T-helper 1 cell treated with Interleukin-12 subunit alpha and Interleukin-12 subunit beta and Interleukin-4 antibody, amounts not matched to agents 30 ng/mL and 1 ng/mL, for 36 hours (primary cell): ENCODE measurements around the gene PPP3R2. TPM values are rescaled to one million over a fixed set of nuclear protein-coding genes. Genes with fewer than 3 reads are reported as not detected.

Experiments used
- intact Hi-C: fragments of 100-400 bp; cut with micrococcal nuclease; formaldehyde crosslinking; loops from one replicate; pipeline ENCODE4 v1.15.1; 2024
- total RNA-seq: library from RNA; stranded (reverse); gene quantifications from 2 replicates; pipeline ENCODE4 v1.2.3, GENCODE V29; 2022

PPP3R2 gene, protein sequence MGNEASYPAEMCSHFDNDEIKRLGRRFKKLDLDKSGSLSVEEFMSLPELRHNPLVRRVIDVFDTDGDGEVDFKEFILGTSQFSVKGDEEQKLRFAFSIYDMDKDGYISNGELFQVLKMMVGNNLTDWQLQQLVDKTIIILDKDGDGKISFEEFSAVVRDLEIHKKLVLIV
- not detected in 2 replicates for total RNA-seq

DNA sequence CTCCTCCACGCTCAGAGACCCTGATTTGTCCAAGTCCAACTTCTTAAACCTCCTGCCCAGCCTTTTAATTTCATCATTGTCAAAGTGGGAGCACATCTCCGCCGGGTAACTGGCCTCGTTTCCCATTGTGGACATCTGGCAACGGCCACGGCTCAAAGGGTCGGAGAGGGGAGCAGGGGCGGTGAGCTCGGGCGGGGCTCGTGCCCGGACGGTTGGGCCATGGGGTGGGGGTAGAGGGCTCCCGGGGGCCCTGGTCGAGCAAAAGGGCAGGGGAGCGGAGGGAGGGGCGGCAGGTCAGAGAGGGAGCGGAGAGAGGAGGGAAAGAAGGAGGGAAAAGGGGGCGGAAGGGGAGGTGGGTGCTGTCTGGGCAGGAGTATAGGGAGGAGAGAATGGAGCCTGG is at the start of gene PPP3R2:
Gene PPP3R2, minus strand, starts transcription at position 174 of the 400 bp plus-strand sequence. Its CDS starts 48 bp downstream, at position 126.
- intact Hi-C loops: no loop called here

DNA sequence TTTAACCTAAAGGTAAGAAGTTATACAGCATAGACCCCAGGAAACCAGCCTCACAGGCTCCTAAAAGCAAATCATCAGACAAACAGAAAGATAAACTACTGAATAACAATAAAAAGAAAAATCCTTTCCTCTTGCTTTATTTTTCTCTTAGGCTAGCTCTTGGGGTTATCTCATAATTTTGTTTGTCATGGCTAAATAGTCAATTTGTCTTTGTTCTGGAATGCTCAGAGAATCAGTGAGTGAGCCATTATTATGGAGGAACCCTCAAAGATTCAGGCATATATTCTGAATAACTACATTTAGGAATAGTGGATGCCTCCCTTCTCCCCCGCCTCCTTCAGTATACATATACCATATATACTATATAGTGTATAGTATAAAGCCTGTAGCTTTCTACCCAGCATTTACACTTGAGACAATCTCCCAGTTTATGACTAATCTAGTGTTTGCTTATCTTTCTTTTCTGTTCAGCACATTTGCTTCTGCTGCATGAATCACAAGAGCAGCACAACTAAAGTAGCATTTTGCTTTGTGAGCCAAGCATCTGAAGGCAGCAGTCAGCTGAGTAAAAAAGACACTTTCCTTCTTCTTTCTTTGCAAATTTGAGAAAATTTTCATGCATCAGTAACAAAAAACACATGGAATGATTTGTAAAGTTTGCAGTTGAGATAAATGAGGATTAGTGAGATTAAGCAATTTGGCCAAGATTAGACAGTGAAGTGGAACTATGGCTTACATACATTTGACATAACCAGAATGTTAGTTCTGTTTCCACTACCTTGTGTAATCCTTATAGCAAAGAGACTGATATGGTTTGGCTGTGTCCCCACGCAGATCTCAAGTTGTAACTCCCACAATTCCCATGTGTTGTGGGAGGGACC is 45.3 kb upstream of the PPP3R2 start:
- intact Hi-C loops: no loop called here

DNA sequence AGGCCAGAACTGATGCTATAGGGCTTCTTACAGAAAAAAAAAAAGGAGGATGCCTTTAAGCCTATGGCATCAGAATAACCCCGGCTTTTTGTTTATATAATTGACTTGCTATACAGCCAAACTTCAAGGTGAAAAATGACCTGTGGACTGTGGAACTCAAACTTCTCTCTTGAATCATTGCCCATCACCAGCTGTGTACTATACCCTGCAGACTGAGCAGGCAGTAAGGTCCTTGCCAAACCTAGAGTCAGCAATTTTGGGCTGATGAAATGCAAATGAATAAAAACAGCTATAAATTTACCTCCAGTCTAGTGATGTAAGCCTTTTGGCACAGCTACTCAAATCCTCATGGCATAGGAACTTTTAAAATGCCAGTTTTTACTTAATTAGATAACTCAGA is 44.5 kb upstream of the PPP3R2 start:
- intact Hi-C loops: no loop called here

DNA sequence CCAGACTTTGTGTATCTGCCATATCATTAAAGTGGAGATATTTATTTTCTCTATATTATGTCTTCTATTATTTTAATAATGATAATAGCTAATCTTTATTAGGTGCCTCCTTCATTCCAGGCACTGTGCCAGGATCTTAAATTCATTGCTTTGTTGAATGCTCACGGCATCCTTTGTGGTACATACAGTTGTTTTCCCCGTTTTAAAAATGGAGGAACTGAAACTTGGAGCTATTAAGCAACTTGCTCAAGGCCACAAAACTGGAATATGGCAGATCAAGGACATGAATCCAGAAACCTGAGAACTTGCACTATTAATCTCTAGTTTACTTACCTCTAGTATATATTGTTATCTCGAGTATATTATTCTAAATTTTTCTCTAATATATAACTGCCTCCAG is 41.5 kb upstream of the PPP3R2 start:
- intact Hi-C loops: no loop called here

DNA sequence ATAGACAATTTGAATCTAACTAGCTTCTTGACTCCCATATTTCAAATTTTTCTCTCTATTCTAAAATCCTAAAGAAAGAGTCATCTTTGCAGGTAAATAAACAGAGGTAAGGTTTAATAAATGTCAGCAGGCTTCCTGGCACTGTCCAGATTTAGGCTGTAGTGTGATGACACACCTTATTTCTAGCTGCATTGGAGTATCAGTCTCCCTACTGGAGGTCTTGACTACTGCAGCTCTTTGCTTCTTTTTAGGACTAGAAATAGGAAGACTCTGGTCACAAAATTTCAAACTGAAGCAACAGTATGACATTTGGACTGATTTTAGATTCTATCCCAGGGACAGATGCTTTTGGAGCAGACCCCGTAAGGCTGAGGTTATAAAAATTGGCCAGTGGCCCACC is 40.7 kb upstream of the PPP3R2 start:
- intact Hi-C loops: no loop called here

DNA sequence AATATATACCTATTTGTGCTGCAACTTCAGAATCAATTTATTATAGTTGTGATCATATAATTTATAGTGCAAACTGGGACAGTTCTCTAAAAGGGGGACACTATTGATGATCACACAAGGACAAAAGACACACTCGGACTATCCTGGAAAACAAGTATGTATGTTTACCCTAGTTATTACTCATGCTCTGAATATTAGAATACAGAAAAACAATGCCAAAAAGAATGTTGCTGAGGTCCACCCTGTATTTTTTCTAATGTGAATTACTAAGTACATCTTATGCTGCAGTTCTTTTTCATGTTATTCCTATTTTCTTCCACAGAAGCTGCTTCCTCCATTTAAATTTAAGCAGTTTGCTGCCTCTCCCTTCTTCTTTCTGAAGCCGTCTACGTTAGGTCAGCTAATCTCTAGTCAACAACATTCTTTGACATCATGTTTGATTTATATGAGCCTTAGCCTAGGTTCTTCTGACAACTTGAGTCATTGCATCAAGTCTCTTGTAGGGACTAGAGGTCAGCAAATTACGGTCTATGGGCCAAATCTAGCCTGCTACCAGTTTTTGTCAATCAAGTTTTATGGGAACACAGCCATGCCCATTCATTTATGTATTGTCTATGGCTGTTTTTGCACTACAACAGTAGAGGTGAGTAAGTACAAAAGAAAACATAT is 40.1 kb upstream of the PPP3R2 start:
- intact Hi-C loops: no loop called here

DNA sequence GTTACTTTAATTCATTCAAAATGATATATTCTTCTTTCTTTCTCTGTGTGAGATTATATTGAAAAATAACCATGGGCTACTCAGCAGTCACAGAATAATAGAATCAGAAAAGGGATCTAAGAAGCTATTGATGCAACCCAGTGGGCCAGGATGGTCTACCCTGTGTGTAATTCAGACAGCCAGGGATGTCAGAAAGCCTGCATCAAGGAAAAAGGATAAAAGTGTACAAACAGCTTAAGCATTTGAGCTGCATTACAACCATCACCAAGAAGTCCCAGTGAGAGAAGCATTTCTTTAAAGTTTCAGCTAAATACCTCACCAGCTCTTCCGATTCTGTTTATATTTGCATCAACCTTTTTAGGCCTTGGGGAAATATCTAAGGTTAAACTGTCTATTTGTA is 37.8 kb upstream of the PPP3R2 start:
- intact Hi-C loops: no loop called here

DNA sequence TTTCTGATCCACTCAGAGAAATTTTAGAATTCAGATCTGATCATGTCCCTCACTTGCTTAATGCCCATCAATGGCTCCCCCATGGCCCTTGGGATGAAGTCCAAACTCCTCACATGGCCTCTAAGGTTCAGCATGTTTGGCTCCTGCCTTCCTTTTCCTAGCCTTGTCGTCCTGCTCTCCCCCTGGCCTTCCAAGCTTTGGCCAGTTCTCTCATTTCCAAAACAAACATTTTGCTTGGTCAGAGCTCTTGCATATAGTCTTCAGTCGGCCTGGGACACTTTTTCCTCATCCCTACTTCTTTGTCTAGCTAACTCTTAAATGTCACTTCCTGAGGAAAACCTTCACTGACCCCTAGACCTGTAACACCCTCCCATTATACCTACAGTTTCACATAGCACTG is 37.1 kb upstream of the PPP3R2 start:
- intact Hi-C loops: no loop called here

DNA sequence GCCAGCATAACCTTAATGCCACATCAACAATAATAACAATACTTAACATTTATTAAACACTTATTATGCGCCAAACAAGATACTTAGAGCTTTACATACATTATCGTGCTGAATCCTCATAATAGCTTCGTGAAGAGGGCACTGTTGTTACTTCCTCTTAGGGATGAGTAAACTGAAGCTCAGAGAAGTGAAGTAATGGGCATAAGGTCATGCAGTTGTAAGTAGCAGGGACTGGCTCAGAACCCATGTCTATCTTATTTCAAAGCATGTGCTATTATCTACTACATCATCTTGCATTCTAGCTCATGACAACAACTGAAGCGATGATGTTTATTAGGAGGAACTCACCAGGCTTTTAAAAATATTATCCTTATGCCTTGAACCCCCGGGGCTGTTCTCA is 34.9 kb upstream of the PPP3R2 start:
- intact Hi-C loops: no loop called here

DNA sequence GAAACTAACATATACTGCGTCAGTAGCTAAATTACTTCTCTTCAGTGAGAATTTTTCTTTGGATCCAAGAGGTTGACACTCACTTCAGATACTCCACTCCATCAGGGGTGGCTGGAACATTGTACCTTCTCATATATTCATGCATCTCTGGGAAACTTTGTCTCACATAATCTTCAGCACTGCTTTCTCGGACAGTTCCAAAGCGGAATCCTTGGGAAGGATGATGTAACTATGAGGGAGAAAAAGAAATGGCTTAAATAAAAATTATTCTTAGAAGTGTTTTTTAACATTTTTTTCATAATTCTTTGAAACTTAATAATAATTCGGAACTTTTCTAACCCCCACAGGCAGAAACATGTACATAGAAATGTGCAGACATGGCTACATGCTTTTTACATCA is 33.4 kb upstream of the PPP3R2 start:
- intact Hi-C loops: no loop called here

DNA sequence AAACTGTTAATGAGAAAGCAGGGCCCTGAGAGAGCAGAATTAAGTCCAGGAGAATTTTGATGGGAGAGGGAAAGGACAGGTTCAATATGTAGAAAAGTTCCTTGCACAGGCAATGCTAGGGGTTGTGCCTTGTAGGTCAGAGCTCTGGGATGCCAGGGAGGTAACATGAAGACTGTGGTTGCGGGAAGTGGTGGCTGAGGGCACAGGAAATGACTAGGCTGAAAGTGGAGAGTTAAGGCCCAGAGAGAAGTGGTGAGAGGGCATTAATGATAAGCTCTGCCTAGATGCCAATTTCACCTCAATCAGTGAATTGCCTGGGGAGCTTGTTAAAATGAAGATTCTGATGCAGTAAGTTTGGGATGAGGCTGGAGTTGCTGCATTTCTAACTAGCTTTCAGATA is 31.5 kb upstream of the PPP3R2 start:
- intact Hi-C loops: no loop called here

DNA sequence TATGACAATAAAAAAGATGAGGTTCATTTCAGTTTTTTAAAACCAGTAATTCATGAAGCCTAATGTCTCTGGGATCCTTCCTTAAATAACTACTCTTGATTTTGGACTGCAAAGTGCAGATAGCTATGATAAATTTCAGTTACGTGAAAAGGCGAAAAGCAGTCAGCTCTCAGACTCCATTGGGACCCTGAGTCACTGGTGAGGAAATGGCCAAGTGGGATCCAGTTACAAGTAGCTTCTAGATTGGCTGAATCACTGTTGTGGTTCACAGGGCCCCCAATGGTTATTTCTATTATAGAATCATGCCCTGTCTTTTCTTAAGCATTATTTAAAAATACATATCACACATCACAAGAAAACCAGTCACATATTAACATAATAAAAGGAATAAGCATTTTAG is 31.1 kb upstream of the PPP3R2 start:
- intact Hi-C loops: no loop called here

DNA sequence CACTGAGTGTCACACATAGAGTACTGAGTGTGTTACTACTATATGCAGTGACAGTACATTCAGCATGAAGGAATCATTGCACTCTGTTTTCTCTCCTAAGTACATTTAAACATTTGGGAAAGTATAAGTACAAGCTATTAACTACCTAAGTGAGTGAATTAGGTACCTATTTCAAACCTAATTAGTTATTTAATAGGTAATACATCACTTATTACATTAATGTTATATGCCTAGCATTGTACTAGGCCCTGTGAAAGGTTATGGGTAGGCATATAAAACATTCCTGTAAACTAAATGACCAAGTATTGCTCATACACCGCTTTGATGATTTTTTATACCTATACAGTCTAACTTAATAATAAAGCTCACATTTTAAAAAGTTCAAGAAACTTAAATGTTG is 25.7 kb upstream of the PPP3R2 start:
- intact Hi-C loops: no loop called here

DNA sequence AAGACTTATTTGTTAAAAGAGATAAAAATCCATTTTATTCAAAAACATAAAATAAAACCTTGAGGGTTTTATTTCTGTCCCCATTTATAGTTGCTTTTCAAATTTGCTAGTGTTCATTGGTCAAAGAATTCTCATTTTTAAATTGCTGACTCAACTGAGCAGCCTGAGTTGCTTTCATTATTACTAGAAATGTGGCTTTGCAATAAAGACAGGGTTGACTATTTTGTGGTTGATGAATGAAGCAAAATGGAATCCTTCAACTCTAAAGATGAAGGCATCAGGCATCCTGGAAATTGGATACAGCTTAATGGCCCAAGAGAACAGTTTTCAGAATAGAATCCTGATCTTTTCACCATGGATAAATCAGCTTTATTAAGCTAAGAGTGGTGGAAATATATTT is 23.9 kb upstream of the PPP3R2 start:
- intact Hi-C loops: no loop called here

DNA sequence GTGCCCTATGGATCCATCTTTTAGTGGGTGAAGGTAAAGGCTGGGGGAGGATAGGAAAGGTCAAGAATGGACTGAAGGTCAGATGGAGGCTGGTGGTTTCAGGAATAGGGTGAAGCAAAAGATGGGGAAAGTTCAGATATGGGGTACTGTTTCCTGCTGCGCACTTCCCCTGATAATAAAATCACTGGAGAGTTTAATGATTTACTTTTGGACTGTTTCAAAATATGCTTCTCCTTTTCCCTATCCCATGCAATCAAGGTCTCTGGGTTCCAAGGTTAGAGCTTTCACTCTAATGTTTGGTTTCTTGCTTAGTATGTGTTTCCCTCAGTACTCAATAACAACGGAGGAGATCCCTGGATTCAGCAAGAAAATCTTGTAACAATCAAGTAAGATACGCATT is 10.8 kb upstream of the PPP3R2 start:
- intact Hi-C loops: no loop called here

DNA sequence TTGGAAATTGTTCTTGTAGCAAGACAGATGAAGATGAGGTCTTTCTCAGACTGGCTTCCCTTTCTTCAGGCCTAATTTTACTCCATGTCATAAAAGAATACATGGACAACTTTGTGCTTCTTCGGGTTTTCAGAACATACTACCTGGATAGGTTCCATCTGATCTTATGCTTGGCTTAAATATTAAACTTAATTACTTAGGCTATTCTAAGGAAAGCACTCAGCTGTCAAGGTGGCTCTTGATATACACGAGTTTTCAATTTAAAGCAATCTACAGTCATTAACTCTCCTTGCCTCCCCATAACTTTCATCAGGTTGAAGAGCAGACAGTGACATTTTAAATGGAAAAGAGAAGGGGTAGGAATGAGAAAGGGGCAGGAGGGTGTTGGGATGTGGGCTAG is 9.5 kb upstream of the PPP3R2 start:
- intact Hi-C loops: no loop called here

DNA sequence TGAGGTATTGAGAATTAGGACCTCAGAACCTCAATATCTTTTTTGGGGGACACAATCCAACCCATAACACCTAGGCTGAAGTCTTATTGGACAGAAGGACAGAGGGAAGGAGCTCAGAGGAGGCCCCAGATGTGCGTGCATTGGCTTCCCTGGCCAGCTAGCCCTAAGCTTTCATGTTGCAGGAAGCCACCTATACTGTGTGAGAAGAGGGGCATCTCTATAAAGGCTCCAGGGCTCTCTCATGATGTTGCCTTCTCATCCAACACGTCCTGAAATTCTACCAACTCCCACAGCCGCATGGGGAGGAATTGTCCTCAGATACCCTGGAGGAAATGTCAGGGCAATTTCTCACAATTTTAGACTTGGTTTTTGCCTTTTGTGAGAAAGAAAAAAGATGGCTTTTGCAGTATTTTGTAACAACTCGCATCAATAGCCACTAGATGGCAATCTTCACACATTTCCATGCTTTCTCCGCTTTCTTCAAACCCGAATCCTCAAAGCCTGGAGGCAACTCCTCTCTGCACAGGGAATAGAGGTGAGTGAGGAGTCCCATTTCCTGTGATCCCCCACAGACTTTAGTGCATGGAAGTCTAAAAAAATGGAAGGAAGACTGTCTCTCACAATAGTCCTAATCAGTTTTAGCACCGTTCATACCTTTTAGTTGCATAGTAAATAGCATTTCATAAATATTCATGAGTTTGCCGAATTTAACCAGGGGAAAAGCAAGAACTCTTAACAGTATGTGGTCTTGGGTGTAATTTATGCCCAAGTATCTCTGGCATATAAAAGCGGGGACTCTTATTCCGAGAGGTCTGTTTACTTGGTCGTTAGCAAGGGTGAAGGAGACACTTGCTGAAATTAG is 7.4 kb upstream of the PPP3R2 start:
- intact Hi-C loops: loop anchor here (1.0 kb wide), 1 partner anchor 126 kb away; no protein-coding TSS in a partner anchor

DNA sequence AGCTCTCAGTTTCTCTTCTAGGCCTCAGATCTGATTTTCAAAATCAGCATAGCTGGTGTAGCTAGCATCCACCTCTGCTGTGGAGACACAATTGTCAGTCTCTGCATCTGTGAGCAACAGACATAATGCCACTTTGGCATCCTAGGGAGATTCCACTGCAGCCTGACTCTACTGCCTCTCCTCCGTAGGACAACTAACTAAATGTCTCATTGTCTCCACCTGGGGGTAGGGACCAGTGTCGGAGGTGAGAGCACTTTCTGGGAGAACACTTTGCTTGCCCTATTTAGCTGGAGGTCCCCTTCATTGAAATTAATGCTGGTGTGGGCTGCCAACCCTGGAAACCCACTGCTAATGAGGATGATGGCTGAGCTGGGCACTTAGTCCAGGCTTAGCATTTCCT is 1.4 kb downstream of the PPP3R2 start:
- intact Hi-C loops: no loop called here

DNA sequence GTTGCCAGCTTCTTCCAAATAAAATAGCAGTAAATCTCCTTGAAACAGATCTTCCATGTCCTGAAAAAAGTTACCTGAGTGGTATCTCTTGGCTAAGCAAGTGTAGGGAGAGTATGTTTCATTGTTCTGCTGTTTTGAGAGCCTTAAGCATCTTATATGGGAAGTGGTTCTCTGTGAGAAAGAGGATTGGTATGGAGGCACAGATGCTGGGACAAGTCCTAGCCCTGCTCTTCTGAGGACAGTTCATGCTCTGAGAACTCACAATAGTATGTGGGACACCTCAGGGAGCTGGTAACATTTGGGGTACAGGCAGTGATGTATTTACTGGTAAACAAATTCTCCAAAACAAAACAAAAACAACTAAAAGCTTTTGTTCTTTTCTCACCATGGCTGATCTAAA is 2.0 kb downstream of the PPP3R2 start:
- intact Hi-C loops: no loop called here

DNA sequence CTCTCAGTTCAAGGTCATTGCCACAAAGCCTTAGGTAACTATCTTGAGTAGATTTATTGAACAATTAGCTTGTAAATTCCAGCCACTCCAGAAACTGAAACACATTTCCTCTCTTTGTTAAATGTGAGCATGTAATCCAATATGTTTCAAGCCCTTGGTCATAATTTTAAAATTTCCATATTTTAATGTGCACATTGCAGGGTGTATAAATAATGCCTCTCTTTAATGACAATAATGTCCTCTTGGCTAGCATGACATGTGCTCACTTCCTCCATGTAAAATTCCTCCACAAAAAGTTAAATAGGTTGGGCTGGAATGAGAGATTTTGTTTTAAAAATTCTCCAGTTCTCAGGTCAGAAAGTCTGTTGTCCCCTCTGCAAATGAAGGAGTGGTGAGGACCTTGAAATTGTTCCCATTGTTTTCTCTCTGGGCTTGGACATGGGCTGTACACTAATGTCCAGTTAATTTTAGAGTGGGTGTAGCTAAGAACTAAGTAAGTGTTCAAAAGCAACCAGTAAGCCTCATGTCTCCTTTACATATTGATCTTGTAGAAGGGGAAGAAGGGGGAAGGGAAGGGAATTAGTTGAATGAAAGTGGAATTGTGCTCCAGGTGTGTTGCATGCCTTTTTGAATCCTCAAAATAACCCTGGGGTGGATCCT is 2.9 kb downstream of the PPP3R2 start:
- intact Hi-C loops: no loop called here

DNA sequence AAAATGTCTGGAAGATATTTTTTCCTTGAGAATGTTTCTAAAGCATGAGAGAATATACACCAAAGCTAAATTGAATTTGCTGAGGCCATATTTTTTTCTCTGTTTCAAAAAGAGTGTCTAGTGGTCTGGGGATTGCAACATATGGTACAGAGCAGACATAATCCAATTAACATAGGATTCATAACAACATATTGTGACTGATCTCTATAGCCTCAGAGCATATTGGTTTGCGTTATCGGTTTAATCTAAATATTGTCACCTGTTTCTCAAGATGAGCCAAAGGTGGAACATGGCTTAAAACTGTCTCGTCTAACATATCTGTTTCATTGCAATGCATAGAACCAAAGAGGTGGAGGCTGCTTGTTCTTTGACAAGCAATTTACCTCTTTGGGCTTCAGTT is 3.9 kb downstream of the PPP3R2 start:
- intact Hi-C loops: no loop called here
